H1 (cell line): ENCODE results near the gene PPP1R13B. TPM values are rescaled to one million over a fixed set of nuclear protein-coding genes. Genes with fewer than 3 reads are reported as not detected.
A peak's percentile ranks its signal among the peaks of the same experiment; 100 is the strongest.

Experiments used
- CTCF ChIA-PET: fragments of 300-600 bp; sonication (Branson Sonifier 250); formaldehyde crosslinking; loops from one replicate; lab custom pipeline; 2021; ENCODE audit not compliant: partially characterized antibody; lab: Charles Lee
- POLR2A ChIA-PET: fragments of 300-600 bp; sonication (Branson Sonifier 250); formaldehyde crosslinking; loops from one replicate; lab custom pipeline; 2021; ENCODE audit warnings: inconsistent platforms; ENCODE audit not compliant: partially characterized antibody; lab: Charles Lee
- DNase-seq, 2 experiments: peaks; one replicate each; pipeline versions ENCODE4 v3.0.0 to v3.0.0-alpha.2; 2010 to 2022; ENCODE audit warnings: low spot score in 2 of 2, low read depth in 1 of 2, mixed read lengths in 1 of 2
- FAIRE-seq: peaks from 2 replicates; lab custom pipeline; 2011; peaks lifted over from hg19 to GRCh38; lab: Jason Lieb, UNC
- H2AFZ ChIP-seq: 2 replicates; pipeline ENCODE4 v1.8.1; 2012; ENCODE audit warnings: low read length, inconsistent platforms
- H2AK5ac ChIP-seq: 2 replicates; pipeline ENCODE4 v1.6.1; 2013; ENCODE audit warnings: low read depth, low read length
- H2BK120ac ChIP-seq: replicated peaks from 2 replicates; pipeline ENCODE3; 2013; ENCODE audit warnings: low read depth, low read length, inconsistent platforms
- H2BK12ac ChIP-seq: 2 replicates; pipeline ENCODE4 v1.6.1; 2013; ENCODE audit warnings: low read depth, low read length
- H2BK15ac ChIP-seq: 2 replicates; pipeline ENCODE4 v1.6.1; 2013; ENCODE audit warnings: low read length
- H2BK20ac ChIP-seq: 2 replicates; pipeline ENCODE4 v1.6.1; 2013; ENCODE audit warnings: low read length
- H2BK5ac ChIP-seq: 2 replicates; pipeline ENCODE4 v1.6.1; 2013; ENCODE audit warnings: low read depth, low read length
- H3K14ac ChIP-seq: 2 replicates; pipeline ENCODE4 v1.6.1; 2013; ENCODE audit warnings: inconsistent platforms; ENCODE audit not compliant: insufficient read length
- H3K18ac ChIP-seq: 2 replicates; pipeline ENCODE4 v1.6.1; 2013; ENCODE audit warnings: low read length; ENCODE audit errors: extremely low read depth
- H3K23ac ChIP-seq: 2 replicates; pipeline ENCODE4 v1.6.1; 2013; ENCODE audit warnings: inconsistent platforms; ENCODE audit not compliant: insufficient read length
- H3K23me2 ChIP-seq: 2 replicates; pipeline ENCODE4 v1.6.1; 2013; ENCODE audit warnings: low read depth, low read length
- H3K27ac ChIP-seq: 2 replicates; pipeline ENCODE4 v1.6.1; 2011; ENCODE audit warnings: low read depth, low read length, inconsistent platforms
- H3K27me3 ChIP-seq, 4 experiments: replicated peaks in 1 of 4; 1 replicate in 1 of 4; 2 replicates in 3 of 4; pipeline versions ENCODE4 v1.6.1 to v1.8.1; 2011 to 2013; ENCODE audit warnings: low read length in 3 of 4, mild to moderate bottlenecking in 3 of 4, inconsistent platforms in 2 of 4, mixed read lengths in 2 of 4, moderate library complexity in 1 of 4; ENCODE audit not compliant: control insufficient read depth in 3 of 4, insufficient read depth in 3 of 4; ENCODE audit errors: extremely low read depth in 1 of 4
- H3K36me3 ChIP-seq, 4 experiments: 2 replicates each; pipeline versions ENCODE4 v1.6.1 to v1.8.1; 2011 to 2013; ENCODE audit warnings: mild to moderate bottlenecking in 4 of 4, low read length in 3 of 4, moderate library complexity in 2 of 4, control low read depth in 1 of 4, inconsistent platforms in 1 of 4; ENCODE audit not compliant: insufficient read depth in 4 of 4, control insufficient read depth in 2 of 4
- H3K4ac ChIP-seq: replicated peaks from 2 replicates; pipeline ENCODE3; 2013; ENCODE audit warnings: low read length, low read depth, mixed read lengths, inconsistent platforms; ENCODE audit not compliant: insufficient read length
- H3K4me1 ChIP-seq, 4 experiments: replicated peaks in 1 of 4; 1 replicate in 1 of 4; 2 replicates in 3 of 4; pipeline versions ENCODE4 v1.6.1 to v1.8.1; 2011 to 2013; ENCODE audit warnings: low read length in 3 of 4, inconsistent platforms in 2 of 4, mixed read lengths in 1 of 4; ENCODE audit not compliant: insufficient read depth in 4 of 4, control insufficient read depth in 3 of 4
- H3K4me2 ChIP-seq, 2 experiments: 2 replicates each; pipeline versions ENCODE4 v1.6.1 to v1.8.1; 2011 to 2013; ENCODE audit warnings: low read depth in 2 of 2, low read length in 2 of 2, control low read depth in 1 of 2, inconsistent platforms in 1 of 2, mild to moderate bottlenecking in 1 of 2; ENCODE audit not compliant: insufficient read depth in 1 of 2
- H3K4me3 ChIP-seq, 4 experiments: fragments of 200-600, 300-600 bp in 1 of 4; sonication (generic), shearing (Covaris generic), sonication (Bioruptor Twin) in 1 of 4; 2 replicates each; pipeline versions ENCODE4 v1.5.1 to v1.8.1; 2011 to 2016; ENCODE audit warnings: low read length in 4 of 4, low read depth in 3 of 4, control low read depth in 2 of 4, inconsistent platforms in 2 of 4, mild to moderate bottlenecking in 2 of 4, mixed read lengths in 1 of 4, moderate library complexity in 1 of 4; ENCODE audit not compliant: insufficient read depth in 2 of 4; ENCODE audit errors: extremely low read depth in 1 of 4
- H3K56ac ChIP-seq: replicated peaks from 2 replicates; pipeline ENCODE3; 2013; ENCODE audit warnings: low read depth, mild to moderate bottlenecking, mixed read lengths, low read length, inconsistent platforms; ENCODE audit not compliant: insufficient read length
- H3K79me1 ChIP-seq: 2 replicates; pipeline ENCODE4 v1.6.1; 2013; ENCODE audit warnings: low read depth, low read length, control low read depth
- H3K79me2 ChIP-seq, 2 experiments: 2 replicates each; pipeline versions ENCODE4 v1.6.1 to v1.8.1; 2012 to 2013; ENCODE audit warnings: low read length in 2 of 2, mild to moderate bottlenecking in 2 of 2, inconsistent platforms in 1 of 2; ENCODE audit not compliant: insufficient read depth in 2 of 2, control insufficient read depth in 1 of 2
- H3K9ac ChIP-seq, 4 experiments: replicated peaks in 1 of 4; 1 replicate in 1 of 4; 2 replicates in 3 of 4; pipeline versions ENCODE4 v1.6.1 to v1.8.1; 2011 to 2013; ENCODE audit warnings: low read depth in 3 of 4, low read length in 3 of 4, control low read depth in 2 of 4, mild to moderate bottlenecking in 2 of 4, moderate library complexity in 2 of 4, inconsistent platforms in 1 of 4; ENCODE audit errors: extremely low read depth in 1 of 4
- H3K9me3 ChIP-seq, 2 experiments: 2 replicates each; pipeline versions ENCODE4 v1.6.1 to v1.8.1; 2012 to 2013; ENCODE audit warnings: mild to moderate bottlenecking in 2 of 2, moderate library complexity in 2 of 2, control low read depth in 1 of 2, inconsistent platforms in 1 of 2, low read depth in 1 of 2, low read length in 1 of 2, mixed read lengths in 1 of 2; ENCODE audit not compliant: insufficient read depth in 2 of 2
- H4K20me1 ChIP-seq, 2 experiments: replicated peaks in 1 of 2; 2 replicates each; pipeline versions ENCODE3 to v1.8.1; 2011 to 2013; ENCODE audit warnings: inconsistent platforms in 2 of 2, low read length in 2 of 2, mild to moderate bottlenecking in 1 of 2; ENCODE audit not compliant: insufficient read depth in 2 of 2, control insufficient read depth in 1 of 2
- H4K5ac ChIP-seq: 2 replicates; pipeline ENCODE4 v1.6.1; 2013; ENCODE audit warnings: low read length, low read depth, mixed read lengths, inconsistent platforms; ENCODE audit not compliant: insufficient read length
- H4K8ac ChIP-seq: 2 replicates; pipeline ENCODE4 v1.8.0; 2013; ENCODE audit warnings: mild to moderate bottlenecking, moderate library complexity, low read length, inconsistent platforms; ENCODE audit not compliant: insufficient read depth; ENCODE audit errors: extremely low read depth
- H4K91ac ChIP-seq: replicated peaks from 2 replicates; pipeline ENCODE3; 2013; ENCODE audit warnings: low read length, mixed read lengths, inconsistent platforms; ENCODE audit not compliant: insufficient read length
- CTCF ChIP-seq, 3 experiments: IDR thresholded peaks; 1 replicate in 2 of 3; 2 replicates in 1 of 3; pipeline versions ENCODE4 v1.5.1 to v1.6.1; 2011; ENCODE audit warnings: low read length in 3 of 3, mild to moderate bottlenecking in 3 of 3, inconsistent platforms in 2 of 3, low read depth in 1 of 3, moderate library complexity in 1 of 3; ENCODE audit not compliant: insufficient read depth in 1 of 3; ENCODE audit errors: control extremely low read depth in 1 of 3
- EZH2 ChIP-seq: fragments of 200-600 bp; sonication (generic); IDR thresholded peaks from 2 replicates; pipeline ENCODE4 v1.7.1; 2012; ENCODE audit warnings: low read depth, mild to moderate bottlenecking, moderate library complexity, low read length, inconsistent platforms; ENCODE audit not compliant: severe bottlenecking
- RAD21 ChIP-seq, 2 experiments: IDR thresholded peaks in 1 of 2; conservative IDR thresholded peaks in 1 of 2; 2 replicates each; pipeline ENCODE4 v1.6.1; 2011; ENCODE audit warnings: low read depth in 2 of 2, low read length in 2 of 2, improper control_type of control experiment in 1 of 2, inconsistent platforms in 1 of 2, mild to moderate bottlenecking in 1 of 2, moderate library complexity in 1 of 2
- WGBS, 2 experiments: shearing (Covaris generic) in 1 of 2; methylation state at CpG; one replicate each; pipeline versions ENCODE4 v1.1.6 to v1.1.7; 2013 to 2015; ENCODE audit warnings: low lambda C conversion rate in 2 of 2, mixed read lengths in 2 of 2, inconsistent platforms in 1 of 2, low coverage in 1 of 2, missing lambda C conversion rate in 1 of 2; ENCODE audit not compliant: insufficient replicate concordance in 2 of 2, insufficient coverage in 1 of 2, insufficient read length in 1 of 2; ENCODE audit errors: extremely low coverage in 1 of 2, missing lambda C conversion rate in 1 of 2; 5-methylcytosine and 5-hydroxymethylcytosine counted together
- polyA plus RNA-seq, 7 experiments: library from polyadenylated mRNA; depleted of rRNA in 3 of 7; stranded (reverse) in 5 of 7; unstranded in 2 of 7; fragments of >200 nt in 5 of 7; fragments of 200-250 nt in 2 of 7; gene quantifications; 1 replicate in 5 of 7; 2 replicates in 1 of 7; 4 replicates in 1 of 7; pipeline versions ENCODE4 v1.2.1 to v1.2.3, GENCODE V29; 2011 to 2013; ENCODE audit warnings: missing spikeins in 2 of 7, mixed read lengths in 2 of 7
- total RNA-seq: library from RNA; stranded (reverse); fragmentation: NEBNext Ultra II Directional; extraction: Animal tissue kit (Norgen Biotek cat#: 25700); gene quantifications from 2 replicates; pipeline ENCODE4 v1.2.1, GENCODE V29; 2021

The PPP1R13B gene
- total and polyA plus RNA-seq, 2 of the 8 experiments (the other 6 are each of a cell fraction or from before 2014, with no cell fraction given): 2.6 to 8.9 TPM

- Histone ChIP-seq H3K14ac (no peak overlapping the region), H3K4me1 (no peaks in the 10 kb centered on the region), H3K79me1 (no peaks in the 10 kb centered on the region), H2BK5ac (no peak overlapping the region), H3K9ac (no peak overlapping the region), H3K36me3 (no peaks in the 10 kb centered on the region), H3K27me3 (no peaks in the 10 kb centered on the region), H3K23ac (no peak overlapping the region), H3K23me2 (no peaks in the 10 kb centered on the region), H3K79me2 (no peaks in the 10 kb centered on the region; a peak in 1 of 4 replicates), H4K5ac (no peak overlapping the region), H3K9me3 (no peaks in the 10 kb centered on the region), H2AK5ac (no peak overlapping the region), H2BK12ac (no peak overlapping the region), H3K18ac (no peak overlapping the region), H2AFZ (no peak overlapping the region), H4K20me1 (no peaks in the 10 kb centered on the region), H3K4me2 (no peak overlapping the region), H3K4ac (no peak overlapping the region), H2BK20ac (no peak overlapping the region), H3K56ac (no peak overlapping the region), H3K4me3 (no peak overlapping the region), H2BK120ac (no peak overlapping the region), H2BK15ac (no peak overlapping the region), H4K91ac (no peak overlapping the region), H4K8ac (no peak overlapping the region; the same call in 1 of the 2 replicates), H3K27ac (no peak overlapping the region)
- FAIRE-seq: no peak
- TF ChIP-seq EZH2: no peak
- peak; percentile 94 to 95 for TF ChIP-seq RAD21 (IDR thresholded peaks at IDR 0.05 in 1 of 2, conservative IDR thresholded peaks at IDR 0.05 in 1 of 2; ENCODE audit: low read depth in 2 of 2, low read length in 2 of 2)
- TF ChIP-seq CTCF (IDR thresholded peaks at IDR 0.05; ENCODE audit: control extremely low read depth in 1 of 3, insufficient read depth in 1 of 3, low read depth in 1 of 3, low read length in 3 of 3): peak; percentile 74 to 88 (median 77)
- POLR2A ChIA-PET: interaction anchor here (0.9 to 1.2 kb wide), 4 partner anchors 13 to 105 kb away, joined by 3 to 5 read pairs (median 3); no protein-coding TSS in a partner anchor
- peak; percentile 27 to 82 for DNase-seq
- CTCF ChIA-PET: interaction anchor here (0.5 to 9.5 kb wide), 47 partner anchors 8 to 323 kb away, joined by 3 to 180 read pairs (median 5); partner anchors contain the start of genes RD3L and TDRD9
- WGBS, 2 experiments: 55% methylated on average over 6 of the region's 6 CpGs; no CpG with 5 or more reads in 1 of the 2 experiments
Observed at GRCh38 chr14:103808403-103809001, 38.9 kb downstream of the PPP1R13B start.
